Activated CD4-positive, alpha-beta T cell treated with anti-CD3 and anti-CD28 coated beads for 48 hours (primary cell): ENCODE data around the gene AGAP3.

Experiments
- DNase-seq: peaks from one replicate; pipeline ENCODE4 v3.0.0-alpha.2; 2020

AGAP3 gene

GRCh38 chr7:151189038-151189437 is 102.8 kb downstream of the AGAP3 start:
- no peak for DNase-seq

GRCh38 chr7:151191544-151191943 is 105.3 kb downstream of the AGAP3 start:
- DNase-seq: no peak

- DNase-seq: no peak
Observed at GRCh38 chr7:151192002-151192539, 105.8 kb downstream of the AGAP3 start.

GRCh38 chr7:151193203-151193978 is 107.1 kb downstream of the AGAP3 start:
- DNase-seq: no peak
